ENCODE measurements around the gene TENM4.

GRCh38 chr11:78993802-78994430 lies 446.9 kb downstream of the TENM4 start:
- TF ChIP-seq CTCF (IDR thresholded peaks at IDR 0.05) (no peak), POLR2A (IDR thresholded peaks at IDR 0.05) (no peak)

All from uterus (tissue), 2 donors.